ENCODE measurements around the gene GSDMA. TPM values are rescaled to one million over a fixed set of nuclear protein-coding genes. Genes with fewer than 3 reads are reported as not detected.

GSDMA gene
- total and polyA plus RNA-seq, 10 of the 15 experiments (the other 5 are each of a cell fraction or from before 2014, with no cell fraction given) = 0.04 to 0.11 TPM; not detected in 8

- no peak for TF ChIP-seq MYB (IDR thresholded peaks at IDR 0.05; ENCODE audit: borderline replicate concordance, low read depth, low read length)
- no peak for TF ChIP-seq BMI1 (IDR thresholded peaks at IDR 0.05; ENCODE audit: borderline replicate concordance)
- no peak for TF ChIP-seq E2F8 (IDR thresholded peaks at IDR 0.05; ENCODE audit: low read depth, partially characterized antibody)
- TF ChIP-seq CHD2 (IDR thresholded peaks at IDR 0.05; ENCODE audit: borderline replicate concordance, low read depth, low read length) = no peak
- no peak for TF ChIP-seq SP1 (IDR thresholded peaks at IDR 0.05; ENCODE audit: low read depth, low read length)
- no peak for TF ChIP-seq CBFB (IDR thresholded peaks at IDR 0.05; ENCODE audit: low read depth)
- no peak for TF ChIP-seq MTA2 (IDR thresholded peaks at IDR 0.05; ENCODE audit: low read depth)
- no peak for TF ChIP-seq LARP7 (IDR thresholded peaks at IDR 0.05)
- no peak for TF ChIP-seq YBX1 (IDR thresholded peaks at IDR 0.05)
These were observed 51.7 kb downstream of the GSDMA start (continued) for GRCh38 chr17:40014375-40014980.

Data from GM12878 (cell line).